Measurements from ENCODE around the gene ANKRD49. TPM values are rescaled to one million over a fixed set of nuclear protein-coding genes. Genes with fewer than 3 reads are reported as not detected.

ANKRD49 gene
- total RNA-seq = 17.1 TPM
- 10 to 100 TPM; 10.0 to 14.0 (median 12.2) TPM for polyA plus RNA-seq (ENCODE audit: insufficient read depth in 1 of 8, insufficient read length in 8 of 8, low replicate concordance in 1 of 8)
- long read RNA-seq, donor 1, partial matches to known transcripts = 0 of 5 reads
- long read RNA-seq, donor 1, other reads (novel, unspliced or antisense) = 0 of 5 reads
- long read RNA-seq, donor 2 = 0 reads
- long read RNA-seq, donor 3, partial matches to known transcripts = 0 of 8 reads
- long read RNA-seq, donor 3, other reads (novel, unspliced or antisense) = 0 of 8 reads
- long read RNA-seq, donor 4, partial matches to known transcripts = 0 of 3 reads
- long read RNA-seq, donor 4, other reads (novel, unspliced or antisense) = 0 of 3 reads
- long read RNA-seq, donor 5, transcript ANKRD49-208 (2 exons, 3,002 nt) = major isoform, 5 of 12 reads
- long read RNA-seq, donor 5, partial matches to known transcripts = 0 of 12 reads
- long read RNA-seq, donor 5, other reads (novel, unspliced or antisense) = 0 of 12 reads
- long read RNA-seq, donor 6, transcript ANKRD49-210 (3 exons, 2,268 nt) = major isoform, 7 of 16 reads
- long read RNA-seq, donor 6, transcript ANKRD49-208 (2 exons, 3,002 nt) = minor isoform, 6 of 16 reads
- long read RNA-seq, donor 6, partial matches to known transcripts = 0 of 16 reads
- long read RNA-seq, donor 6, other reads (novel, unspliced or antisense) = 0 of 16 reads
- long read RNA-seq, donor 7, partial matches to known transcripts = 0 of 7 reads
- long read RNA-seq, donor 7, other reads (novel, unspliced or antisense) = 0 of 7 reads
- long read RNA-seq, donor 8, partial matches to known transcripts = 0 of 7 reads
- long read RNA-seq, donor 8, other reads (novel, unspliced or antisense) = 0 of 7 reads
- long read RNA-seq, donor 9, partial matches to known transcripts = 0 of 5 reads
- long read RNA-seq, donor 9, other reads (novel, unspliced or antisense) = 0 of 5 reads
- long read RNA-seq, donor 10, partial matches to known transcripts = 0 of 6 reads
- long read RNA-seq, donor 10, other reads (novel, unspliced or antisense) = 0 of 6 reads
- long read RNA-seq, donor 11, partial matches to known transcripts = 0 of 5 reads
- long read RNA-seq, donor 11, other reads (novel, unspliced or antisense) = 0 of 5 reads

DNA sequence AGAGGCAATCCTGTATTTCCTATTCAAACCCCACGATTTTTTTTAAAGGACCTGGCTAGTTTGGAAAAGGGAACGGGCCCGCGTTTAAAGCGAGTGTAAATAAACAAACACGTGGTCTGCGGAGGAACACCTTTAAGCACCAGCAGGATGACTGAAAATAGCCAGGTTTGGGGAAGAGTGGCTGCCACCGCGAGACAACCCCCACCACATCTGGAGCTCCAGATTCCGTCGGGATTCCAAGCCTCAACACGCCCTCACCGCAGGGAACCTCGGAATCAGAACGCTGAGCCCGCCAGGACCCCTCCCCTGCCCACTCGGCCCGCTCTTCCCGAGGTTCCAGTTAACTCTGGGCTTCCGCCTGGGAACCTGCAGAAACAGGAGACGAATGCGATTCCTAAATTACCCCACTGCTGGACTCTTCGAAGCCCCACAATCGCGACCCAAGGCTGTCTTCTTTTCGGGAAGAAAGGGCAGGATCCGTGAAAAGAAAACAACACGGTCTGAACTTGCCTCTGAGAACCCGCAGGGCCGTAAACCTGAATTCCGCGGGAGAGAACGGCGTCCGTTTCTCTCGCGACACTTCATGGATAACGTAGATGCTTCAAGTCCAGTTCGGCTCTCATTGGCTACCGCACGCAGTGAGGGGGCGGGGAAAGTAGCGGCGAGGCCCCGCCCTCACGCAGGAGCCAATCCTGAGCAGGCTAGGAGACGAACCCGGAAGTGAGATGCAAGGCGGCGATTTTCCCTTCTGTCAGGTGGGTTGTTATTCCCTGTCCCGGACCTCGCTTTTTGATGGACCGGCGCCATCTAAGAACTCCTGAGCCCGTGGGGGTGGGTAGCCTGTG, at the start of gene ANKRD49, which contains the start of gene MRE11:
Gene ANKRD49, plus strand, starts transcription at position 704 of the 845 bp plus-strand sequence. CDS start 2,710 bp downstream, outside the sequence.
Gene MRE11, minus strand, starts transcription at position 564 of the 845 bp plus-strand sequence. CDS start 1,043 bp downstream, outside the sequence.
- Histone ChIP-seq H3K4me3 (ENCODE audit: low read length) (peak within 1 kb of the TSS; percentile 95), H3K9me3 (replicated peaks; ENCODE audit: control insufficient read depth, low read depth, low read length) (no peaks in the 10 kb centered on the region), H3K4me1 (ENCODE audit: control insufficient read depth, insufficient read depth, low read length) (peaks cover 2% of the 10 kb centered on the region), H3K27ac (ENCODE audit: low read length) (peak within 1 kb of the TSS; percentile 87), H3K27me3 (ENCODE audit: control insufficient read depth, insufficient read depth, low read length) (no peaks in the 10 kb centered on the region), H3K36me3 (ENCODE audit: control insufficient read depth, insufficient read depth, low read length) (peaks cover 19% of the 10 kb centered on the region)
- DNase-seq = peak; percentile 99
- WGBS (ENCODE audit: insufficient coverage) = under 1% methylated on average over 51 of the region's 55 CpGs

GRCh38 chr11:94445641-94446040, 48.1 kb upstream of the ANKRD49 start:
- no CpG with 5 or more reads among the region's 1 CpG for WGBS (ENCODE audit: insufficient coverage)

DNA sequence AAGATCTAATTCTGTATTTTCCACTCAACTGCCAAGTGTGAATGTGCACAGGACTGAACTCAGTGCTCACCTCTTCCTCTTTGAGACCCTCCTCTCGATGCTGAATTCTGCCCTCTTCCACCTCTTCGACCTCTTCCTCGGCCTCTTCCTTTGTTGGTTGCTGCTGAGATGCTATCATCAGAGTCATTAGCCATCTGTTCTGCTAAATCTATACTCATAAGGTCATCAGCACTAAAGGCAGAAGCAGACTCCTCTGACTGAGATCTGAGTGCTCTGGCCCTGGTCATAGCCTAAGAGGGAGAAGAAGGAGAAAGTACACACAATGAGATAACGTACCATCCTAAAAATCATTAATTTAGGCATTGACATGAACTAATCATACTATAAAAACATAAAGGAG, 46.6 kb upstream of the ANKRD49 start:
- WGBS (ENCODE audit: insufficient coverage) = 71% methylated on average over 1 of the region's 4 CpGs
- Histone ChIP-seq H3K36me3 (ENCODE audit: control insufficient read depth, insufficient read depth, low read length) (peaks cover 6% of the 10 kb centered on the region), H3K9me3 (replicated peaks; ENCODE audit: control insufficient read depth, low read depth, low read length) (no peaks in the 10 kb centered on the region), H3K27ac (ENCODE audit: low read length) (no peak overlapping the region), H3K27me3 (ENCODE audit: control insufficient read depth, insufficient read depth, low read length) (no peaks in the 10 kb centered on the region), H3K4me1 (ENCODE audit: control insufficient read depth, insufficient read depth, low read length) (no peaks in the 10 kb centered on the region), H3K4me3 (ENCODE audit: low read length) (no peak overlapping the region)
- DNase-seq = no peak

More at GRCh38 chr11:94445641-94446040, 48.1 kb upstream of the ANKRD49 start:
- DNase-seq = no peak
- H3K36me3 ChIP-seq (ENCODE audit: control insufficient read depth, insufficient read depth, low read length) = peaks cover 6% of the 10 kb centered on the region
- no peaks in the 10 kb centered on the region for H3K27me3 ChIP-seq (ENCODE audit: control insufficient read depth, insufficient read depth, low read length)
- H3K4me3 ChIP-seq (ENCODE audit: low read length) = no peak overlapping the region
- H3K27ac ChIP-seq (ENCODE audit: low read length) = no peak overlapping the region
- H3K9me3 ChIP-seq (replicated peaks; ENCODE audit: control insufficient read depth, low read depth, low read length) = no peaks in the 10 kb centered on the region
- H3K4me1 ChIP-seq (ENCODE audit: control insufficient read depth, insufficient read depth, low read length) = no peaks in the 10 kb centered on the region

DNA sequence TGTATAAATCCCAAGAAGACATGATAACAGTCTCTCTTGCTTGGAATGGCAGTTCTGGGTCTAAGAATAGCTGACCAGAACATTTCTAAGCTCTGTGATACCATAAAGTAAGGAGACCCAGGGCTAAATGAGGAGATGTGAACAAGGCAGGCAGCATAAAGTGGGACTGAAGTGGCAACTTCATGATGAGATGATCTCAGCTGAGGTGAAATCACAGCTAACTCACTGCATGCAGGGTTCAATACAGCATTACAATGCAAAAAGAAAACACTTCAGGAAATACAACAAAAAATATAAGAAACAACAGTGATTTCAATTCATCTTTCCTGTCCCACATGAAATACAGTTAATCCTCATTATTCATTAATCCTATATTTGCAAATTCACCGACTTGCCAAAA, 44.8 kb upstream of the ANKRD49 start:
- Histone ChIP-seq H3K27ac (ENCODE audit: low read length) (no peak overlapping the region), H3K27me3 (ENCODE audit: control insufficient read depth, insufficient read depth, low read length) (no peaks in the 10 kb centered on the region), H3K9me3 (replicated peaks; ENCODE audit: control insufficient read depth, low read depth, low read length) (no peaks in the 10 kb centered on the region), H3K4me3 (ENCODE audit: low read length) (no peak overlapping the region), H3K4me1 (ENCODE audit: control insufficient read depth, insufficient read depth, low read length) (no peaks in the 10 kb centered on the region), H3K36me3 (ENCODE audit: control insufficient read depth, insufficient read depth, low read length) (peaks cover 6% of the 10 kb centered on the region)
- DNase-seq = no peak
- 100% methylated on average over 1 of the region's 1 CpG for WGBS (ENCODE audit: insufficient coverage)

DNA sequence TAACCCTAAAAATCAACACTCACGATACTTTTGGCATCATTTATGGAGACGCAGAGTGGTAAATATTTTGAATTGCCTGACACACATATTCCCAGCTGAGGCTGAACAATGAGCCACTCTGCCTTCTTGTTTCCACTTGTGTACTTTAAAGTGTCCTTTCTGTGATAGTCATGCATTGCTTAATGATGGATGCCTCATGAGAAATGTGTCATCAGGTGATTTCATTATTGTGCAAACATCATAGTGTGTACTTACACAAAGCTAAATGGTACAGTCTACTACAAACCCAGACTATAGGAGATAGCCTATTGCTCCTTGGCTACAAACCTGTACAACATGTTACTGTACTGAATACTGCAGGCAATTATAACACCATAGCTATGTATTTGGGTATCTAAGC, 44.3 kb upstream of the ANKRD49 start:
- Histone ChIP-seq H3K4me1 (ENCODE audit: control insufficient read depth, insufficient read depth, low read length) (no peaks in the 10 kb centered on the region), H3K27ac (ENCODE audit: low read length) (no peak overlapping the region), H3K27me3 (ENCODE audit: control insufficient read depth, insufficient read depth, low read length) (no peaks in the 10 kb centered on the region), H3K4me3 (ENCODE audit: low read length) (no peak overlapping the region), H3K36me3 (ENCODE audit: control insufficient read depth, insufficient read depth, low read length) (peaks cover 6% of the 10 kb centered on the region), H3K9me3 (replicated peaks; ENCODE audit: control insufficient read depth, low read depth, low read length) (no peaks in the 10 kb centered on the region)
- no peak for DNase-seq
- no CpG with 5 or more reads among the region's 2 CpGs for WGBS (ENCODE audit: insufficient coverage)

DNA sequence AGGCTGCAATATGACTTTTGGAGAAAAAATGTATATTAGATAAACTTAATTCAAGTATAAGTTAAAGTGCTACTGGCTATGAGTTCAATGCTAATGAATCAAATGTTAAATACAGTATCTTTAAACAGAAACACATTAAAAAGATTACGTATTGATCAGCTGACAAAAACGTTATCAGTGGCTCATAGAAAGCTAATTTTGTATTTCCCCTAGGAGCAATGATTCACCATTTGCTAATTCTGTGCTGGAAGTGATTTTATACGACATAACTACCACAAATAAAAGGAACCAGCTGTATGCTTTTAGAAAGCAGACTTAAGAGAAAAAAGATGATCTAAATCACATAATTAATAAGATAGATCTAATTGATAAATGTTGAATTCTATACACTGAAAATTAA, 43.7 kb upstream of the ANKRD49 start:
- no peaks in the 10 kb centered on the region for H3K9me3 ChIP-seq (replicated peaks; ENCODE audit: control insufficient read depth, low read depth, low read length)
- no peaks in the 10 kb centered on the region for H3K27me3 ChIP-seq (ENCODE audit: control insufficient read depth, insufficient read depth, low read length)
- H3K27ac ChIP-seq (ENCODE audit: low read length) = no peak overlapping the region
- H3K4me3 ChIP-seq (ENCODE audit: low read length) = no peak overlapping the region
- no peaks in the 10 kb centered on the region for H3K4me1 ChIP-seq (ENCODE audit: control insufficient read depth, insufficient read depth, low read length)
- peaks cover 6% of the 10 kb centered on the region for H3K36me3 ChIP-seq (ENCODE audit: control insufficient read depth, insufficient read depth, low read length)
- no CpG with 5 or more reads among the region's 3 CpGs for WGBS (ENCODE audit: insufficient coverage)
- no peak for DNase-seq

DNA sequence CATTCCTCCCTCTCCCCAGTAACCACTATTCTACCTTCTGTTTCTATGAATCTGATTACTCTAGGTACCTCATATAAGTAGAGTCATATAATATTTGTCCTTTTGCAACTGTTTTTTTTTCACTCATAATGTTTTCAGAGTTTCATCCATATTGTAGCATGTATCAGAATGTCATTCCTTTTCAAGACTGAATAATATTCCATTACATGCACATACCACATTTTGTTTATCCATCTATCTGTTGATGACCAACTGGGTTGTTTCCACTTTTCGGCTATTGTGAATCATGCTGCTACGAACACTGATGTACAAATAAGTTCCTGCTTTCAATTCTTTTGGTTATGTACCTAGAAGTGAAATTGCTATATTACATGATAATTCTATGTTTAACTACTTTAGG, 40.8 kb upstream of the ANKRD49 start:
- DNase-seq = no peak
- Histone ChIP-seq H3K27me3 (ENCODE audit: control insufficient read depth, insufficient read depth, low read length) (no peaks in the 10 kb centered on the region), H3K27ac (ENCODE audit: low read length) (no peak overlapping the region), H3K4me3 (ENCODE audit: low read length) (no peak overlapping the region), H3K9me3 (replicated peaks; ENCODE audit: control insufficient read depth, low read depth, low read length) (no peaks in the 10 kb centered on the region), H3K4me1 (ENCODE audit: control insufficient read depth, insufficient read depth, low read length) (no peaks in the 10 kb centered on the region), H3K36me3 (ENCODE audit: control insufficient read depth, insufficient read depth, low read length) (peaks cover 2% of the 10 kb centered on the region)
- WGBS (ENCODE audit: insufficient coverage) = no CpG with 5 or more reads among the region's 2 CpGs

GRCh38 chr11:94454301-94454700, 39.5 kb upstream of the ANKRD49 start:
- no peak for DNase-seq
- Histone ChIP-seq H3K4me1 (ENCODE audit: control insufficient read depth, insufficient read depth, low read length) (no peaks in the 10 kb centered on the region), H3K36me3 (ENCODE audit: control insufficient read depth, insufficient read depth, low read length) (peaks cover 2% of the 10 kb centered on the region), H3K27ac (ENCODE audit: low read length) (no peak overlapping the region), H3K27me3 (ENCODE audit: control insufficient read depth, insufficient read depth, low read length) (no peaks in the 10 kb centered on the region), H3K4me3 (ENCODE audit: low read length) (no peak overlapping the region), H3K9me3 (replicated peaks; ENCODE audit: control insufficient read depth, low read depth, low read length) (no peaks in the 10 kb centered on the region)
- no CpG with 5 or more reads among the region's 2 CpGs for WGBS (ENCODE audit: insufficient coverage)

DNA sequence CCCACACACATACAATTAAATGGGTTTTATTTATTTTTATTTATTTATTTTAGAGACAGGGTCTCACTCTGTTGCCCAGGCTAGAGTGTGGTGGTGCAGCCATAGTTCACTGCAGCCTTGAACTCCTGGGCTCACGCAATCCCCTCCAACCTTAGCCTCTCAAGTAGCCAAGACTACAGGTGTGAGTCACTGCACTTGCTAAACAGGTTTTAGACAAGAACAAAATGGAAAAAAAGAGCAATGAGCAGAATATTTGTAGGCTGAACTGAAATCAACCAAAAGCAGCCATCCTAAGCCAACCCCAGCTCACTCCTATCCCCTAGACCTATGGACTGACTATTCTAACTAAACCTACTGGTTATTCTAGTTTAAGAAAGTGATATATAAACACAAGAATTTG, 37.9 kb upstream of the ANKRD49 start:
- H3K4me3 ChIP-seq (ENCODE audit: low read length) = no peak overlapping the region
- DNase-seq = no peak
- H3K27ac ChIP-seq (ENCODE audit: low read length) = no peak overlapping the region
- WGBS (ENCODE audit: insufficient coverage) = no CpG with 5 or more reads among the region's 1 CpG
- H3K27me3 ChIP-seq (ENCODE audit: control insufficient read depth, insufficient read depth, low read length) = no peaks in the 10 kb centered on the region
- H3K4me1 ChIP-seq (ENCODE audit: control insufficient read depth, insufficient read depth, low read length) = no peaks in the 10 kb centered on the region
- peaks cover 8% of the 10 kb centered on the region for H3K36me3 ChIP-seq (ENCODE audit: control insufficient read depth, insufficient read depth, low read length)
- no peaks in the 10 kb centered on the region for H3K9me3 ChIP-seq (replicated peaks; ENCODE audit: control insufficient read depth, low read depth, low read length)

Data from muscle of leg (tissue), 16 donors.